ENCODE results near the gene FCGR1A.
"Not testable (repeated sequence)": the region's sequence is repeated elsewhere in the genome, so short reads cannot be mapped to it uniquely, and the experiment has no call there.

Gene FCGR1A

DNA sequence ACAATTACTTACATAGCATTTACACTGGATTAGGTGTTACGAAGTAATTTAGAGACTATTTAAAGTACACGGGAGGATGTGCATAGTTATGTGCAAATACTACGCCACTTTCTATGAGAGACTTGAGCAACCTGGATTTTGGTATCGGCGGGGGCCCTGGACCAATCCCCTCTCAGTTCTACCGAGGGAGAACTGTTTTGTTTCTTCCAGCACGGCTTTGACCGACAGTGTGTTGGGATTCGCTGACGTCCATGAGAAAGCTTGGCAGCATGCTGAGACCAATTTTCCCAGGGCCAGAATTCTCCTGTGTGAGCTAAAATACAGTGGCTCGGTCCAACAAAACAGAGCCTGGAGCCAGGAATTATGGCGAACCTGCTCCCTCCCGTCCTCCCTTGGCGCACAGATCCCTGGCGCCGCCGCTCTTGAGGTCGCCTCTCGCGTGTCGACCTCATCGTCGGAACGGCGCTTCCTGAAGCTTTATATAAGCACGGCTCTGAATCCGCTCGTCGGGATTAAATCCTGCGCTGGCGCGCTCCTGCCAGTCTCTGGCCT, 49.3 kb downstream of the FCGR1A start:
- not testable (repeated sequence) for DNase-seq (ENCODE audit: low read depth in 1 of 2, low spot score in 1 of 2)

- not testable (repeated sequence) for DNase-seq (ENCODE audit: low read depth in 1 of 2, low spot score in 1 of 2)
Measured at GRCh38 chr1:149832316-149833126, 50.0 kb downstream of the FCGR1A start.

DNA sequence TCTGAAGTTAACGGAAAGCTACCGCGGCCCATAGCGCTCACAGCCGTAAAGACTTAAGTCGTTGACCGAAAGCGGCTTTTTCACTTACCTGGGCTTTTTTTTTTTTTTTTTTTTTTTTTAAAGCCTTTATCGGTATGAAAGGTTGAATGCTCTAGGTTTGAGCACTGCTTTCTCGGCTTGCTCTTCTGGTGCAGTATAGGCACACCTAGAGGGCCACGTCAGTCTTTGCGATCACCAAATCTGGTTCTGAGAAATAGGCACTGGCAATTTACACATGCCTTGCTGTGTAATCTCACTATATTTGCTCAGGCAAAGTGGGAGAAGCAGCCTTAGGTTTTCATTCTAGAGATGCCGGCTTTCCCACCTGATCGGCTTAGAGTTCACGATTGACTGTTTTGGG, 50.6 kb downstream of the FCGR1A start:
- DNase-seq (ENCODE audit: low read depth in 1 of 2, low spot score in 1 of 2): not testable (repeated sequence)

- not testable (repeated sequence) for DNase-seq (ENCODE audit: low read depth in 1 of 2, low spot score in 1 of 2)
Measured at GRCh38 chr1:149841149-149841548, 58.7 kb downstream of the FCGR1A start.

All from activated T-helper 1 cell treated with anti-CD3 and anti-CD28 coated beads, Interleukin-2, amount 50 U/mL, for 16 hours (primary cell).